Naive thymus-derived CD4-positive, alpha-beta T cell (primary cell): Measurements from ENCODE around the gene EIF5. TPM values are rescaled to one million over a fixed set of nuclear protein-coding genes. Genes with fewer than 3 reads are reported as not detected.

Experiments
- ATAC-seq: fragments of 150-1000 bp; cut with Tn5 transposase; 2 replicates; pipeline ENCODE4 v1.10.0; 2021; ENCODE audit warnings: mild to moderate bottlenecking, moderate library complexity
- CTCF ChIA-PET: fragments of 350-600 bp; sonication (Branson Sonifier 250); formaldehyde crosslinking; loops from one replicate; lab custom pipeline; 2021; ENCODE audit warnings: antibody characterized with exemption; lab: Charles Lee
- POLR2A ChIA-PET: fragments of 350-600 bp; sonication (Branson Sonifier 250); formaldehyde crosslinking; loops from one replicate; lab custom pipeline; 2021; ENCODE audit warnings: antibody characterized with exemption, inconsistent platforms; lab: Charles Lee
- DNase-seq, 9 donors: peaks; one replicate each; pipeline versions ENCODE4 v3.0.0 to v3.0.0-alpha.2; 2020 to 2022; ENCODE audit warnings: mixed read lengths in 1 of 9
- H3K27ac ChIP-seq: one replicate; pipeline ENCODE4 v1.7.0; 2013; ENCODE audit warnings: mild to moderate bottlenecking, low read depth, low read length, moderate library complexity
- H3K27me3 ChIP-seq, 2 donors: one replicate each; pipeline ENCODE4 v1.7.0; 2013; ENCODE audit warnings: low read length in 2 of 2, mild to moderate bottlenecking in 2 of 2, moderate library complexity in 2 of 2; ENCODE audit not compliant: control insufficient read depth in 2 of 2, insufficient read depth in 2 of 2
- H3K36me3 ChIP-seq, 3 experiments: 1 replicate in 2 of 3; 2 replicates in 1 of 3; pipeline ENCODE4 v1.7.0; 2013; ENCODE audit warnings: low read length in 3 of 3, mild to moderate bottlenecking in 3 of 3, moderate library complexity in 1 of 3; ENCODE audit not compliant: insufficient read depth in 3 of 3, control insufficient read depth in 2 of 3
- H3K4me1 ChIP-seq, 2 donors: one replicate each; pipeline ENCODE4 v1.7.0; 2013; ENCODE audit warnings: low read length in 2 of 2, mild to moderate bottlenecking in 2 of 2, moderate library complexity in 1 of 2; ENCODE audit not compliant: control insufficient read depth in 2 of 2, insufficient read depth in 2 of 2
- H3K4me3 ChIP-seq: 2 replicates; pipeline ENCODE4 v1.7.0; 2013; ENCODE audit warnings: mild to moderate bottlenecking, low read length
- H3K9me3 ChIP-seq, 3 experiments: 1 replicate in 2 of 3; 2 replicates in 1 of 3; pipeline ENCODE4 v1.7.0; 2013; ENCODE audit warnings: low read length in 3 of 3; ENCODE audit not compliant: control insufficient read depth in 2 of 3
- H3K27ac Mint-ChIP-seq, 9 donors: one replicate each; pipeline ENCODE4 v1.8.0; 2020 to 2022; ENCODE audit warnings: mixed read lengths in 9 of 9, mild to moderate bottlenecking in 8 of 9, moderate library complexity in 5 of 9, inconsistent platforms in 2 of 9
- H3K27me3 Mint-ChIP-seq, 5 donors: one replicate each; pipeline ENCODE4 v1.8.0; 2021 to 2022; ENCODE audit warnings: mixed read lengths in 5 of 5, mild to moderate bottlenecking in 1 of 5
- H3K36me3 Mint-ChIP-seq, 5 donors: one replicate each; pipeline ENCODE4 v1.8.0; 2020 to 2022; ENCODE audit warnings: mixed read lengths in 5 of 5, mild to moderate bottlenecking in 3 of 5, inconsistent platforms in 1 of 5
- H3K4me1 Mint-ChIP-seq, 7 donors: one replicate each; pipeline ENCODE4 v1.8.0; 2020 to 2022; ENCODE audit warnings: mixed read lengths in 7 of 7, mild to moderate bottlenecking in 3 of 7, inconsistent platforms in 1 of 7
- H3K4me3 Mint-ChIP-seq, 10 donors: one replicate each; pipeline ENCODE4 v1.8.0; 2020 to 2022; ENCODE audit warnings: mild to moderate bottlenecking in 10 of 10, mixed read lengths in 10 of 10, moderate library complexity in 6 of 10, inconsistent platforms in 2 of 10
- H3K9me3 Mint-ChIP-seq, 11 donors: one replicate each; pipeline ENCODE4 v1.8.0; 2020 to 2022; ENCODE audit warnings: mixed read lengths in 11 of 11, mild to moderate bottlenecking in 4 of 11, inconsistent platforms in 1 of 11, moderate library complexity in 1 of 11
- intact Hi-C, 2 donors: fragments of 100-400 bp; cut with micrococcal nuclease; formaldehyde crosslinking; loops; one replicate each; pipeline ENCODE4 v1.15.1; 2023
- polyA plus RNA-seq, 2 donors: library from polyadenylated mRNA; unstranded; fragments of 300-500 nt; fragmentation: Illumina TruSeq; gene quantifications; one replicate each; pipeline ENCODE4 v1.2.3, GENCODE V29; 2021
- total RNA-seq, 6 experiments: library from RNA in 5 of 6; stranded (reverse) in 5 of 6; gene quantifications; 1 replicate in 5 of 6; 2 replicates in 1 of 6; pipeline ENCODE4 v1.2.3 and lab custom pipeline; 2021 to 2026

EIF5 gene
- total and polyA plus RNA-seq, 7 experiments from 2014 or later: 182 to 716 (median 322) TPM

DNA sequence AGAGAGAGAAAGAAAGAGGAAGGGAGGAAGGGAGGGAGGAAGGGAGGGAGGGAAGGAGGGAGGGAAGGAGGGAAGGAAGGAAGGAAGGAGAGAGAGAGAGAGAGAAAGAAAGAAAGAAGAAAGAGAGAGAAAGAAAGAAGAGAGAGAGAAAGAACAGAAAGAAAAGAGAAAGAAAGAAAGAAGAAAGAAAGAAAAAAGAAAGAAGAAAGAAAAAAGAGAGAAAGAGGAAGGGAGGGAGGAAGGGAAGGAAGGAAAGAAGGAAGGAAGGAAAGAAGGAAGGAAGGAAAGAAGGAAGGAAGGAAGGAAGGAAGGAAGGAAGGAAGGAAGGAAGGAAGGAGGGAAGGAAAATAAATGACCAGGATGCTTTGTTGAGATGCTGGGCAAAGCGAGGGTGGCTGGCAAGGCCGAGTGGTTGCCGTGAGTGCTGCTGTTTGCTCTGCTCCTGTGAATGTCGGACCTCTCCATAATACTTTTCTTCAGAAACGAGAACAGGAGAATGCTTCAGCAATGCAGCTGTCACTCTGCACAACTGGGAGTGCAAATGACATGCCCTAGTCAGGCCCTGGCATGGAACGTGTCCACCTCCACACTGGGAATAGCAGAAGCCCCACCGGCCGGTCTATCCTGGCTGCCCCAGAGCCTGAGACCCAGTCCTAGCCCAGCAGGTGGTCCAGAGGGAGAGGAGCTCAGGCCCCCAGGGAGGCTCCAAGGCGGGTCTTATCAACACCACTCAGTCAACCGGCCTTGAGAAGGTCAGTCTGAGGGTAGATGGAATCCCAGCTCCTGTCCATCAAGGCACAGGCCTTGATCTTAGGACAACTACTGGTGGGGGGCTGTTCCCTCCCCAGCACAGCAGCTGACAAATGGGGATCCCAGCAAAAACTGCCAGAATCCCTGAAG lies 25.1 kb upstream of the EIF5 start:
- CTCF ChIA-PET: no interaction called here

DNA sequence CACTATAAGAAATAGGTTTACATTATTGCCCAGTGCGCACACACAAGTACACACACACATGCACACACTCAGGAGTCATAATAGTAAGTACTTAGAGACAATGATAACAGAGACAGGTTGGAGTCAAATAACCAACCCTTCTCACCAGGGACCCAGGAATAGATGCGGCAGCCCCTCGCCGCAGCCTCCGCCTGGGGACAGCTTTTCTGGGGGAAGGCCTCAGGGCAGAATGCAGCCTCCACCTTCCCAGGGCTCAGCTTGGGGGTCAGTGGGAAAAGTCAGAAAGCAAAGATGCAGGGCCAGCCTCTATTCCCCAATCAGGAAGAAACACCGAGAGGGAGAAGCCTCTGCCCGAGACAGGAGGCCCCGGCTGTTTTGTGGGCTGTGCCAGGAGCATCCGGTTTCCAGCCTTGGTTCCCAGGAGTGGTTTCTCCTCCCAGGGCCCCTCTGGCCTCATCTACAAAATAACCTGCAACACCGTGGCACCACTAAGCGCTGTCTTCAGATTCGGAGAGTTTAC lies 23.4 kb upstream of the EIF5 start:
- H3K9me3 ChIP-seq: no peaks in the 10 kb centered on the region
- H3K36me3 Mint-ChIP-seq: no peaks in the 10 kb centered on the region
- no peak overlapping the region for H3K4me3 Mint-ChIP-seq
- H3K4me3 ChIP-seq: no peak overlapping the region
- H3K4me1 ChIP-seq: no peaks in the 10 kb centered on the region
- H3K9me3 Mint-ChIP-seq: peaks cover 0 to 2% (median 0%) of the 10 kb centered on the region in 11 donors
- ATAC-seq (no peak), DNase-seq (no peak)
- no peaks in the 10 kb centered on the region for H3K27me3 ChIP-seq
- no peaks in the 10 kb centered on the region for H3K4me1 Mint-ChIP-seq
- POLR2A ChIA-PET: no interaction called here
- no peaks in the 10 kb centered on the region for H3K36me3 ChIP-seq
- intact Hi-C loops: no loop called here
- CTCF ChIA-PET: interaction anchor here (0.5 kb wide), 1 partner anchor 218 kb away, joined by 3 read pairs; no protein-coding TSS in a partner anchor
- peaks cover 0 to 13% (median 5%) of the 10 kb centered on the region in 5 donors for H3K27me3 Mint-ChIP-seq
- no peak overlapping the region for H3K27ac Mint-ChIP-seq
- H3K27ac ChIP-seq: no peak overlapping the region

More for the DNA sequence above, 25.1 kb upstream of the EIF5 start:
- H3K9me3 Mint-ChIP-seq: peaks cover 0 to 2% (median 0%) of the 10 kb centered on the region in 11 donors
- no peak overlapping the region for H3K27ac ChIP-seq
- H3K27me3 ChIP-seq: no peaks in the 10 kb centered on the region
- no peak overlapping the region for H3K27ac Mint-ChIP-seq
- POLR2A ChIA-PET: no interaction called here
- no peaks in the 10 kb centered on the region for H3K36me3 Mint-ChIP-seq
- peaks cover 0 to 25% (median 9%) of the 10 kb centered on the region in 5 donors for H3K27me3 Mint-ChIP-seq
- H3K36me3 ChIP-seq: no peaks in the 10 kb centered on the region
- no peaks in the 10 kb centered on the region for H3K4me1 ChIP-seq
- intact Hi-C loops: no loop called here
- DNase-seq (no peak), ATAC-seq (no peak)
- H3K9me3 ChIP-seq: no peaks in the 10 kb centered on the region
- no peaks in the 10 kb centered on the region for H3K4me1 Mint-ChIP-seq
- no peak overlapping the region for H3K4me3 Mint-ChIP-seq
- no peak overlapping the region for H3K4me3 ChIP-seq

DNA sequence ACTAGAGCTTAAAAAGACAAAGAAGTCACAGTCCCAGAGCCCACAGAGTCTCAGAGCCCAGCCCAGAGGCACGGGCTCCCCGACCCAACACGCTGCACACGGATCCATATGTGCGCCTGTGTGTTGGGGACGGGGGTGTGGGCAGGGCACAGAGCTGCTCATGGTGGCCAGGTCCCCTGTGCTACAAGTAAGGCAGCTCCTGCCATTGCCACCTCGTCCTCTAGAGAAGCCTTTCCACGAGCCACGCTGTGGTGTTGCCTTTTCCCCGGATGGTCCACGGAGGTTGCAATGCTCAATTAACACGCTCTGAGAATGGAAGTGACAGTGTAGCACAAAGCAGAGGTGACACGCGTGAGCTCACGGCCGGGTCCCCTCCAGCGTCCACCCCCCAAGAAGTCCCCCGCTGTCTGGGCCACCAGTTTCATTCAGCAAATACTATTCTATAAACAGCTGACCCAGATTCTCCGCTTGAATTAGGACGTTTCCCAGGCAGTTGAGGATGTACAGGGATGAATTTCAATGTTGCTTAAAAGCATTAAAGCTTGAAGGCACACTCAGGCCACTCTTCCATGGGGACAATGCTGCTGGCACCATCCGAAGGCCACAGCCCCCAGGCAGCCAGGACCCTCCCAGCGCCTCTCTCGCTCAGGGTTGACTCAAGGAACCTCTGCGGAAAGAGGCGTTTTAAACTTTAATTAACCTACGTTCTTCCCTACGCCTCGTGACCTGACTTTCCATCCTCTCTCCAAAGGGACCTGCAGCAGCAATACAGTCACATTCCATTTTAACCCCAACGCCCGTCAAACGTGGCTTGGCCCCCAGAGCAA lies 22.7 kb upstream of the EIF5 start:
- DNase-seq (no peak), ATAC-seq (no peak)
- H3K36me3 ChIP-seq: no peaks in the 10 kb centered on the region
- Mint-ChIP-seq H3K27ac (no peak overlapping the region), H3K36me3 (no peaks in the 10 kb centered on the region), H3K9me3 (peaks cover 0 to 2% (median 0%) of the 10 kb centered on the region in 11 donors), H3K27me3 (peaks cover 0 to 8% (median 5%) of the 10 kb centered on the region in 5 donors), H3K4me1 (no peaks in the 10 kb centered on the region), H3K4me3 (no peak overlapping the region)
- no peaks in the 10 kb centered on the region for H3K4me1 ChIP-seq
- POLR2A ChIA-PET: no interaction called here
- no peak overlapping the region for H3K4me3 ChIP-seq
- H3K9me3 ChIP-seq: no peaks in the 10 kb centered on the region
- CTCF ChIA-PET: no interaction called here
- intact Hi-C loops: no loop called here
- no peak overlapping the region for H3K27ac ChIP-seq
- no peaks in the 10 kb centered on the region for H3K27me3 ChIP-seq

DNA sequence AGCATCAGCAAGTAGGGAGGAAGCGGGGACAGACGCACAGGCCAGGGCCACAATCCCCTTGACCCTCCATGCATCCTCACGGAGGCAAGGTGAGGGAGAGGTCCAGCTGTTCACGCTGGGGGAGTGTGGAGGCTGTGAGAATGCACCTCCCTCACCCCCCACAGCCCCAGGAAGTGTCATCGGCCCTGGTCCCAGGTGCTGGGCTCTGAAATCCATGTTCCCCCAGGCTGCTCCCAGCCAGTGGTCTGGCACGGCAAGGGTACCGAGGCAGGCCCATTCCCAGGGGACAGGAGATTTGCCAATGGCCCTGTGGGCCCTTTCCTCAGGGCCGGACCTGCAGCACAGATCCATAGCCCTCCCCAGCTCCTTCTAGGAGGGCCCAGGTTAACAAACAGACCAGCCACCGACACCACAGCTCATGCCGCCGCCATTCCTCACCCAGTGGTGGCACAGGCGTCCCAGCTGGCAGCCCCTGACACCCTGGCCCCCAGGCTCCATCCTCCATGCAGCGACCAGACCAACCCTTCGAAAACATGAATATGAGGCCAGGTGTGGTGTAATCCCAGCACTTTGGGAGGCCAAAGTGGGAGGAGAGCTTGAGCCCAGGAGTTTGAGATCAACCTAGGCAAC lies 21.9 kb upstream of the EIF5 start:
- Mint-ChIP-seq H3K9me3 (no peaks in the 10 kb centered on the region), H3K4me1 (no peaks in the 10 kb centered on the region), H3K27me3 (peaks cover 0 to 13% (median 5%) of the 10 kb centered on the region in 5 donors), H3K36me3 (no peaks in the 10 kb centered on the region), H3K27ac (no peak overlapping the region), H3K4me3 (no peak overlapping the region)
- DNase-seq: no peak
- ATAC-seq: no peak
- ChIA-PET POLR2A (no interaction called here), CTCF (no interaction called here)
- no peaks in the 10 kb centered on the region for H3K4me1 ChIP-seq
- no peak overlapping the region for H3K27ac ChIP-seq
- H3K9me3 ChIP-seq: no peaks in the 10 kb centered on the region
- no peaks in the 10 kb centered on the region for H3K27me3 ChIP-seq
- no peaks in the 10 kb centered on the region for H3K36me3 ChIP-seq
- intact Hi-C loops: no loop called here
- no peak overlapping the region for H3K4me3 ChIP-seq

DNA sequence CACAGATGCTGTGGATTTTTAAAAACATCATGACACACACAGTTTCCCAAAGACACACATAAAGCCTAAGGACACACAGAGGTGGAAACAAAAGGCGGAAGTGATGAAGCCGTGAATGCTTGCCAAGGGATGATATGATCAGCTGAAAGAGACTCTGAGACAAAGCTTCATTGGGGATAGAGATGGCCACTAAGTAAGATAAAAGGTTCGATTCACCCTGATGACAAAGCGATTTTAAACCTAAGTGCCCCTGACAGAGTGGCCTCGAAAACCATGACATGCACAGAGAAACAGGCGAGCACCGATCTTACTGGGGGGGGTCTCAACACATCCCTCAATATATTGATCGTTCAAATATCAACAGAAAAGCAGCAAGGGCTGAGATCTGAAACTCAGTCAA lies 20.3 kb upstream of the EIF5 start:
- CTCF ChIA-PET: no interaction called here
- Histone ChIP-seq H3K4me3 (no peak overlapping the region), H3K36me3 (no peaks in the 10 kb centered on the region), H3K27ac (no peak overlapping the region), H3K9me3 (no peaks in the 10 kb centered on the region), H3K4me1 (no peaks in the 10 kb centered on the region), H3K27me3 (no peaks in the 10 kb centered on the region)
- no peaks in the 10 kb centered on the region for H3K9me3 Mint-ChIP-seq
- ATAC-seq (no peak), DNase-seq (no peak)
- intact Hi-C loops: no loop called here
- no peak overlapping the region for H3K27ac Mint-ChIP-seq
- H3K27me3 Mint-ChIP-seq: peaks cover 4 to 12% (median 5%) of the 10 kb centered on the region in 5 donors
- POLR2A ChIA-PET: no interaction called here
- H3K4me3 Mint-ChIP-seq: no peak overlapping the region
- no peaks in the 10 kb centered on the region for H3K4me1 Mint-ChIP-seq
- H3K36me3 Mint-ChIP-seq: no peaks in the 10 kb centered on the region

DNA sequence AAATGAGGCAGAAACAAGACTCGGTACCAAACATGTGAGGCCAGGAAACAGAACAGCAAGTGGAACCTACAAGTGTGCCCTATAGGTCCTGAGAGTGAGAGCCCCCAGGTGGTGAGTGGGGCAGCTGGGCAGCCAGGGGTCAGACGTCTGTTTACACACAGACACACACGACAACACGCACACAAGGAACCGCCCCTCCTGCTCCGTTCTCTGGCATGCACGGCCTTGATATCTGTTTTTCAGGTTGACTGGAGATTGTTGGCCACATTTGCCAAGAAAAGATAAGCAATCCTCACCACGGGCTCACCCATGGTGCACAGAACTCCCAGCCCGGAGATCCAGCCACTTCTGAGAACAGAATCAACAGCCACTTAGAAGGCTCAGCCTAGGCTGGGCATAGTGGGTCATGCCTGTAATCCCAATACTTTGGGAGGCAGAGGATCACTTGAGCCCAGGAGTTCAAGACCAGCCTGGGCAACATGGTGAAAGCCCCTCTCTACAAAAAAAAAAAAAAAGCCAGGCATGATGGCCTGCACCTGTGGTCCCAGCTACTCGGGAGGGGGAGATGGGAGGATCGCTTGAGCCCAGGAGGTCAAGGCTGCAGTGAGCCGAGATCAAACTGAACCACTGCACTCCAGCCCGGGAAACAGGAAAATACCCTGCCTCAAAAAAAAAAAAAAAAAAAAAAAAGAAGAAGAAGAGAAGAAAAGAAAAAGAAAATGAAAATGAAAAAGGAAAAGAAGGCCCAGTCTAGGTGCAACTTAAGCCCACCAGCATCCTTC lies 19.4 kb upstream of the EIF5 start:
- no peak overlapping the region for H3K4me3 Mint-ChIP-seq
- ChIA-PET CTCF (interaction anchor here (0.6 kb wide), 1 partner anchor 9 kb away, joined by 3 read pairs; no protein-coding TSS in a partner anchor), POLR2A (interaction anchor here (0.5 kb wide), 1 partner anchor 98 kb away, joined by 3 read pairs; no protein-coding TSS in a partner anchor)
- Histone ChIP-seq H3K27ac (no peak overlapping the region), H3K4me3 (no peak overlapping the region), H3K9me3 (no peaks in the 10 kb centered on the region), H3K4me1 (no peaks in the 10 kb centered on the region), H3K36me3 (no peaks in the 10 kb centered on the region), H3K27me3 (no peaks in the 10 kb centered on the region)
- ATAC-seq (no peak), DNase-seq (no peak)
- no peaks in the 10 kb centered on the region for H3K9me3 Mint-ChIP-seq
- peaks cover 4 to 18% (median 14%) of the 10 kb centered on the region in 5 donors for H3K27me3 Mint-ChIP-seq
- no peak overlapping the region for H3K27ac Mint-ChIP-seq
- H3K36me3 Mint-ChIP-seq: no peaks in the 10 kb centered on the region
- intact Hi-C loops: no loop called here
- no peaks in the 10 kb centered on the region for H3K4me1 Mint-ChIP-seq
